ENCODE results near the gene KIAA0825.

Gene KIAA0825

GRCh38 chr5:94267350-94267899, 351.0 kb downstream of the KIAA0825 start:
- DNase-seq (ENCODE audit: low read depth), result no peak
- no peak overlapping the region for H3K4me3 ChIP-seq (ENCODE audit: low read depth, low read length)
- TF ChIP-seq, protein P1, sequence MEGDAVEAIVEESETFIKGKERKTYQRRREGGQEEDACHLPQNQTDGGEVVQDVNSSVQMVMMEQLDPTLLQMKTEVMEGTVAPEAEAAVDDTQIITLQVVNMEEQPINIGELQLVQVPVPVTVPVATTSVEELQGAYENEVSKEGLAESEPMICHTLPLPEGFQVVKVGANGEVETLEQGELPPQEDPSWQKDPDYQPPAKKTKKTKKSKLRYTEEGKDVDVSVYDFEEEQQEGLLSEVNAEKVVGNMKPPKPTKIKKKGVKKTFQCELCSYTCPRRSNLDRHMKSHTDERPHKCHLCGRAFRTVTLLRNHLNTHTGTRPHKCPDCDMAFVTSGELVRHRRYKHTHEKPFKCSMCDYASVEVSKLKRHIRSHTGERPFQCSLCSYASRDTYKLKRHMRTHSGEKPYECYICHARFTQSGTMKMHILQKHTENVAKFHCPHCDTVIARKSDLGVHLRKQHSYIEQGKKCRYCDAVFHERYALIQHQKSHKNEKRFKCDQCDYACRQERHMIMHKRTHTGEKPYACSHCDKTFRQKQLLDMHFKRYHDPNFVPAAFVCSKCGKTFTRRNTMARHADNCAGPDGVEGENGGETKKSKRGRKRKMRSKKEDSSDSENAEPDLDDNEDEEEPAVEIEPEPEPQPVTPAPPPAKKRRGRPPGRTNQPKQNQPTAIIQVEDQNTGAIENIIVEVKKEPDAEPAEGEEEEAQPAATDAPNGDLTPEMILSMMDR (IDR thresholded peaks at IDR 0.05; ENCODE audit: low read depth, low read length, missing control alignments), result no peak
- in situ Hi-C loops (cut with HindIII; ENCODE audit: low sequenced_read_pairs), result no loop called here

DNA sequence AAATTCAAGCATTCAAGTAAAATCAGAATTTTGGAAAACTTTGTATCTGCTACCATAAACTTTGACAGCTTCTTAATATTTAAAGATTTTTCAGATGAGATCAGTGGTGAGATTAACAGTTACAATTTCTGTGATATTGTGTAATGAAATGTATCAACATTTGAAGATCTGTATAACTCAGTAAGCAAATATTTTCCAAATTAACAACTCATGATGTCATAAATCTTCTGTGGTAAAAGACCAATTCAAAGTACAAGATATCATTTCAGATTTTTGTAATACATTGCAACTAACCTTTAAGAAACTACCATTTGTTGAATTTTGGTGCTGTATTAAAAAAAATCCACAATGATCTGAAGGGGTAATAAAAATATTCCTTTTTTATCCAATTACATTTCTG, 352.2 kb downstream of the KIAA0825 start:
- TF ChIP-seq, protein P1 (IDR thresholded peaks at IDR 0.05; ENCODE audit: low read depth, low read length, missing control alignments), result no peak
- no peak overlapping the region for H3K4me3 ChIP-seq (ENCODE audit: low read depth, low read length)
- in situ Hi-C loops (cut with HindIII; ENCODE audit: low sequenced_read_pairs), result no loop called here
- no peak for DNase-seq (ENCODE audit: low read depth)

GRCh38 chr5:94263068-94263467, 355.3 kb downstream of the KIAA0825 start:
- in situ Hi-C loops (cut with HindIII; ENCODE audit: low sequenced_read_pairs), result no loop called here
- no peak for DNase-seq (ENCODE audit: low read depth)
- H3K4me3 ChIP-seq (ENCODE audit: low read depth, low read length), result no peak overlapping the region
- TF ChIP-seq, protein P1 (IDR thresholded peaks at IDR 0.05; ENCODE audit: low read depth, low read length, missing control alignments), result no peak

DNA sequence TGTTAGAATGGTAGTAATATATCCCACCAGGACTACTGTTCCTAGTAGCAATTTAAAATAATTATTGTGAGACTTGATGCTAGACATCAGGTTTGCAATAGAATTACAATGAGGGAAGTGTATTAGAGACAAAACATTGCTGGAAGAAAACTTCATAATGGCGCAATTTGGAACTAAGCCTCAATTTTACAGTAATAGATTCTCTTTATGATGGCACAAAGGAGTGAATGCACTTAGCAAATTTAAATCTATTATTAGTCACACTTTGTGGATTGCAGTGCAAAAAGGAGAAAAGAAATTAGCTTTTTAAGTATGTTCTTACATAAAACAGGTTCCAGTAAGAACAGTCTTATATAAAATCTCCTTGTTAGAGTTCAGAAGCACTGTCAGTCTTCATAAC, 358.3 kb downstream of the KIAA0825 start:
- in situ Hi-C loops (cut with HindIII; ENCODE audit: low sequenced_read_pairs), result no loop called here
- DNase-seq (ENCODE audit: low read depth), result no peak
- TF ChIP-seq, protein P1 (IDR thresholded peaks at IDR 0.05; ENCODE audit: low read depth, low read length, missing control alignments), result no peak
- no peak overlapping the region for H3K4me3 ChIP-seq (ENCODE audit: low read depth, low read length)

- TF ChIP-seq, protein P1 (IDR thresholded peaks at IDR 0.05; ENCODE audit: low read depth, low read length, missing control alignments), result no peak
- DNase-seq (ENCODE audit: low read depth), result no peak
- in situ Hi-C loops (cut with HindIII; ENCODE audit: low sequenced_read_pairs), result no loop called here
- no peak overlapping the region for H3K4me3 ChIP-seq (ENCODE audit: low read depth, low read length)
Observed at GRCh38 chr5:94254214-94254613, 364.2 kb downstream of the KIAA0825 start.

DNA sequence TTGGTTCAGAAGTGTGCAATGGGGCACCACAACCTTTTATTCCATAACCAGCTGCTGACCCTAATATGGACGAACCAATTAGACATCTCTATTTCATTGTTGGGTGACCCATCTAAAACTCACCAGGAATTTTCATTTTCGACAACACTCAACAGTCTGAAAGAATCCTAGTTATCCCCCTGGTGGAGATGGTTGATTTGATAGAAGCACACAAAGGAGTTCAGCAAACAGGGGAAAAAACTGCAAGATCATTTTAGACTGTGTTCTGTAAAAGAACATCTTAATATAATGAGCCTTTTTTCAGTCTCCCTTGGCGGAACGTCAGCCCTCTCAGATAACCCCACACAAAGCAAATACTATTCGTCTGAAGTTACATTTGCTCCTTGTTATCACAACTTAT, 367.4 kb downstream of the KIAA0825 start:
- in situ Hi-C loops (cut with HindIII; ENCODE audit: low sequenced_read_pairs), result no loop called here
- TF ChIP-seq, protein P1 (IDR thresholded peaks at IDR 0.05; ENCODE audit: low read depth, low read length, missing control alignments), result no peak
- no peak overlapping the region for H3K4me3 ChIP-seq (ENCODE audit: low read depth, low read length)
- no peak for DNase-seq (ENCODE audit: low read depth)
